GM12878 (cell line): ENCODE data around the gene PCDHGA8. TPM values are rescaled to one million over a fixed set of nuclear protein-coding genes. Genes with fewer than 3 reads are reported as not detected.

Experiments
- ATAC-seq: fragments of 200-7000 bp; cut with Tn5 transposase; 3 replicates; pipeline ENCODE4 v1.9.1; 2020; ENCODE audit warnings: mild to moderate bottlenecking, moderate library complexity
- BruUV-seq: library from RNA; stranded (reverse); fragments of 400-500 nt; replicated peaks from 2 replicates; lab custom pipeline; 2021; lab: Mats Ljungman, UMichigan
- CTCF ChIA-PET: fragments of 300-600 bp; sonication (Branson Sonifier 250); formaldehyde crosslinking; extraction: SDS; loops from one replicate; lab custom pipeline; 2021; ENCODE audit warnings: inconsistent platforms; lab: Yijun Ruan, JAX
- POLR2A ChIA-PET: fragments of 350-600 bp; formaldehyde crosslinking; extraction: SDS; loops from one replicate; lab custom pipeline; 2021; ENCODE audit warnings: inconsistent platforms; lab: Charles Lee
- RAD21 ChIA-PET: fragments of 300-600 bp; sonication (Branson Sonifier 250); formaldehyde crosslinking; loops from one replicate; lab custom pipeline; 2023; ENCODE audit warnings: antibody characterized with exemption; ENCODE audit not compliant: unreplicated experiment; lab: Charles Lee
- SMC1A ChIA-PET: fragments of 300-600 bp; sonication (Branson Sonifier 250); formaldehyde crosslinking; loops from one replicate; lab custom pipeline; 2023; ENCODE audit not compliant: unreplicated experiment, uncharacterized antibody; lab: Charles Lee
- DNase-seq: peaks from one replicate; pipeline ENCODE4 v3.0.0-alpha.2; 2011; ENCODE audit warnings: low read depth, low spot score
- FAIRE-seq: peaks from 3 replicates; lab custom pipeline; 2011; peaks lifted over from hg19 to GRCh38; lab: Jason Lieb, UNC
- H2AFZ ChIP-seq: 2 replicates; pipeline ENCODE4 v1.6.0; 2011; ENCODE audit warnings: low read depth, low read length, control low read depth; ENCODE audit not compliant: control insufficient read depth
- H3K27ac ChIP-seq: 2 replicates; pipeline ENCODE4 v1.5.1; 2011; ENCODE audit warnings: control low read depth; ENCODE audit not compliant: control insufficient read depth, insufficient read depth
- H3K27me3 ChIP-seq, 2 experiments: replicated peaks in 1 of 2; 2 replicates each; pipeline versions ENCODE4 v1.6.0 to v1.6.1; 2011; ENCODE audit warnings: low read length in 1 of 2; ENCODE audit not compliant: control insufficient read depth in 2 of 2, insufficient read depth in 2 of 2
- H3K36me3 ChIP-seq, 2 experiments: 2 replicates each; pipeline ENCODE4 v1.5.1; 2011; ENCODE audit warnings: low read length in 1 of 2; ENCODE audit not compliant: control insufficient read depth in 2 of 2, insufficient read depth in 2 of 2
- H3K4me1 ChIP-seq: 2 replicates; pipeline ENCODE4 v1.6.1; 2011; ENCODE audit warnings: mild to moderate bottlenecking, low read length, moderate library complexity, mixed read lengths; ENCODE audit not compliant: control insufficient read depth, insufficient read depth
- H3K4me2 ChIP-seq: 2 replicates; pipeline ENCODE4 v1.6.0; 2011; ENCODE audit warnings: control low read depth; ENCODE audit not compliant: control insufficient read depth, insufficient read depth
- H3K4me3 ChIP-seq: fragments of 200-600 bp; sonication (generic); 2 replicates; pipeline ENCODE4 v1.5.1; 2016
- H3K79me2 ChIP-seq: 2 replicates; pipeline ENCODE4 v1.6.0; 2011; ENCODE audit warnings: low read length; ENCODE audit not compliant: control insufficient read depth, insufficient read depth
- H3K9ac ChIP-seq: 2 replicates; pipeline ENCODE4 v1.8.0; 2011; ENCODE audit warnings: low read length, control low read depth, mixed read lengths; ENCODE audit not compliant: control insufficient read depth, insufficient read depth
- H3K9me3 ChIP-seq: replicated peaks from 3 replicates; pipeline ENCODE4 v1.5.1; 2011; ENCODE audit warnings: mild to moderate bottlenecking, low read length; ENCODE audit not compliant: control insufficient read depth, insufficient read depth
- H4K20me1 ChIP-seq: 2 replicates; pipeline ENCODE4 v1.6.0; 2011; ENCODE audit not compliant: control insufficient read depth, insufficient read depth
- CREB1 ChIP-seq: IDR thresholded peaks from 2 replicates; pipeline ENCODE4 v1.6.1; 2012; ENCODE audit warnings: low read depth, mild to moderate bottlenecking, inconsistent platforms
- CREM ChIP-seq: IDR thresholded peaks from 2 replicates; pipeline ENCODE4 v1.6.1; 2014; ENCODE audit warnings: antibody characterized with exemption, low read depth
- HCFC1 ChIP-seq: fragments of 150-350 bp; IDR thresholded peaks from 2 replicates; pipeline ENCODE4 v1.6.1; 2014; ENCODE audit warnings: low read length
- IRF5 ChIP-seq: fragments of 450-650 bp; IDR thresholded peaks from 2 replicates; pipeline ENCODE4 v1.6.1; 2017; ENCODE audit warnings: borderline replicate concordance
- KDM1A ChIP-seq: fragments of 200-600 bp; sonication (generic); IDR thresholded peaks from 2 replicates; pipeline ENCODE4 v1.6.1; 2016; ENCODE audit warnings: borderline replicate concordance
- LARP7 ChIP-seq: fragments of 450-650 bp; IDR thresholded peaks from 2 replicates; pipeline ENCODE4 v1.6.1; 2017; ENCODE audit warnings: mild to moderate bottlenecking
- MEF2A ChIP-seq: IDR thresholded peaks from 2 replicates; pipeline ENCODE4 v1.6.1; 2011; ENCODE audit warnings: low read depth, mild to moderate bottlenecking, low read length, moderate library complexity; ENCODE audit not compliant: insufficient read depth
- PBX3 ChIP-seq: IDR thresholded peaks from 2 replicates; pipeline ENCODE4 v1.6.1; 2011; ENCODE audit warnings: mild to moderate bottlenecking, low read depth, low read length, moderate library complexity; ENCODE audit not compliant: insufficient replicate concordance
- TAF1 ChIP-seq: IDR thresholded peaks from 2 replicates; pipeline ENCODE4 v1.6.1; 2011; ENCODE audit warnings: mild to moderate bottlenecking, low read depth, low read length, borderline replicate concordance
- ZNF592 ChIP-seq: fragments of 450-650 bp; IDR thresholded peaks from 2 replicates; pipeline ENCODE4 v1.6.1; 2017; ENCODE audit warnings: mild to moderate bottlenecking, moderate library complexity
- WGBS: methylation state at CpG from one replicate; pipeline ENCODE4 v1.1.6; 2016; ENCODE audit warnings: low lambda C conversion rate; ENCODE audit not compliant: insufficient replicate concordance, insufficient coverage; ENCODE audit errors: missing lambda C conversion rate; 5-methylcytosine and 5-hydroxymethylcytosine counted together
- in situ Hi-C: fragments of 300-500 bp; cut with MboI; formaldehyde crosslinking; loops from 9 replicates; pipeline ENCODE4 v1.14.3; 2018; ENCODE audit warnings: mixed read lengths
- intact Hi-C: fragments of 100-400 bp; cut with micrococcal nuclease; formaldehyde crosslinking; loops from one replicate; pipeline ENCODE4 v1.14.2; 2022; ENCODE audit not compliant: unreplicated experiment
- polyA plus RNA-seq, 11 experiments: library from polyadenylated mRNA; depleted of rRNA in 4 of 11; unstranded in 6 of 11; stranded (reverse) in 5 of 11; fragments of >200 nt; fragmentation: Nextera tagmentation in 4 of 11; fragmentation: Illumina TruSeq in 1 of 11; extraction: Ambion mirVana in 4 of 11; extraction: Trizol in 1 of 11; gene quantifications; 1 replicate in 1 of 11; 2 replicates in 10 of 11; pipeline versions ENCODE4 v1.2.1 to v1.2.3, GENCODE V29; 2011 to 2016; ENCODE audit warnings: inconsistent platforms in 2 of 11, missing spikeins in 2 of 11, low read depth in 1 of 11
- total RNA-seq, 4 experiments: library from RNA; depleted of rRNA in 3 of 4; stranded (reverse); fragments of >200 nt in 3 of 4; fragmentation: Illumina TruSeq in 1 of 4; extraction: Trizol in 1 of 4; gene quantifications; 2 replicates each; pipeline versions ENCODE4 v1.2.1 to v1.2.3, GENCODE V29; 2013 to 2021
- TF ChIP-seq, protein P1 (sequence below): fragments of 450-650 bp; conservative IDR thresholded peaks from 2 replicates; pipeline ENCODE4 v1.6.1; 2017; ENCODE audit warnings: mild to moderate bottlenecking, moderate library complexity
- TF ChIP-seq, protein P2 (sequence below): IDR thresholded peaks from 2 replicates; pipeline ENCODE4 v1.6.1; 2011; ENCODE audit warnings: borderline replicate concordance, low read depth, mild to moderate bottlenecking, moderate library complexity, low read length; ENCODE audit not compliant: insufficient read depth, poor library complexity, severe bottlenecking

Gene PCDHGA8
- total and polyA plus RNA-seq, 10 of the 15 experiments (the other 5 are each of a cell fraction or from before 2014, with no cell fraction given): 0.01 to 0.04 TPM; not detected in 8

DNA sequence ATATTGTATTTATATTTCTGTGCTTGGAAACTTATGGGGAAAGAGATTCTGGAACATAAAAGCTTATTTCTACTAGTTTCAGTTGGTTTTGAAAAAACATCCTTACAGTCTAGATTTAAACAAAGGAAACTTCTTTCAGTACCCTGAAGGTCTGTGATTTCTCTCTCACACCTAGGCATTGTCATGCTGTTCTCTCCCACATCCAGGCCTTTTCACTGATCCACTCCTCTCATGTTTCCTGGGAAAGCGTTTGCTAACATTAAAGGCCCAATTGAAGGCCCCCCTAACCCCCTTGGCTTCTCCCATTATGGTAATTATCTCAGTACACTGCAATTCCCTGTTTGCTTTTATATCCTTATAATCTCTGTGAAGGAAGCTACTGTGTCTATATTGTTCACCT lies 49.7 kb upstream of the PCDHGA8 start:
- Histone ChIP-seq H3K27me3 (no peaks in the 10 kb centered on the region), H3K27ac (no peak overlapping the region), H3K4me2 (no peak overlapping the region), H3K9me3 (peaks cover 2% of the 10 kb centered on the region; the same call in 2 of the 3 replicates), H3K36me3 (no peaks in the 10 kb centered on the region), H2AFZ (no peak overlapping the region), H3K79me2 (no peaks in the 10 kb centered on the region), H3K4me1 (no peaks in the 10 kb centered on the region), H4K20me1 (no peaks in the 10 kb centered on the region), H3K9ac (no peak overlapping the region), H3K4me3 (no peak overlapping the region)
- FAIRE-seq: no peak
- 0% methylated on average over 1 of the region's 1 CpG for WGBS
- intact Hi-C loops (no loop called here), in situ Hi-C loops (no loop called here)
- POLR2A ChIA-PET: interaction anchor here (0.5 kb wide), 1 partner anchor 619 kb away, joined by 4 read pairs; no protein-coding TSS in a partner anchor
- CTCF ChIA-PET: interaction anchor here (0.7 to 1.6 kb wide), 2 partner anchors 22 to 205 kb away, joined by 3 to 5 read pairs; partner anchors contain the start of gene TAF7
- no peak for DNase-seq
- RAD21 ChIA-PET: no interaction called here
- no TSS peak for BruUV-seq
- ATAC-seq: no peak
- SMC1A ChIA-PET: no interaction called here
- TF ChIP-seq CREM: no peak
- TF ChIP-seq CREB1: no peak
- TF ChIP-seq, protein P1, sequence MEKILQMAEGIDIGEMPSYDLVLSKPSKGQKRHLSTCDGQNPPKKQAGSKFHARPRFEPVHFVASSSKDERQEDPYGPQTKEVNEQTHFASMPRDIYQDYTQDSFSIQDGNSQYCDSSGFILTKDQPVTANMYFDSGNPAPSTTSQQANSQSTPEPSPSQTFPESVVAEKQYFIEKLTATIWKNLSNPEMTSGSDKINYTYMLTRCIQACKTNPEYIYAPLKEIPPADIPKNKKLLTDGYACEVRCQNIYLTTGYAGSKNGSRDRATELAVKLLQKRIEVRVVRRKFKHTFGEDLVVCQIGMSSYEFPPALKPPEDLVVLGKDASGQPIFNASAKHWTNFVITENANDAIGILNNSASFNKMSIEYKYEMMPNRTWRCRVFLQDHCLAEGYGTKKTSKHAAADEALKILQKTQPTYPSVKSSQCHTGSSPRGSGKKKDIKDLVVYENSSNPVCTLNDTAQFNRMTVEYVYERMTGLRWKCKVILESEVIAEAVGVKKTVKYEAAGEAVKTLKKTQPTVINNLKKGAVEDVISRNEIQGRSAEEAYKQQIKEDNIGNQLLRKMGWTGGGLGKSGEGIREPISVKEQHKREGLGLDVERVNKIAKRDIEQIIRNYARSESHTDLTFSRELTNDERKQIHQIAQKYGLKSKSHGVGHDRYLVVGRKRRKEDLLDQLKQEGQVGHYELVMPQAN: no peak
- TF ChIP-seq ZNF592: no peak
- no peak for TF ChIP-seq PBX3
- TF ChIP-seq IRF5: no peak
- no peak for TF ChIP-seq HCFC1
- TF ChIP-seq KDM1A: no peak
- TF ChIP-seq MEF2A: no peak
- TF ChIP-seq TAF1: no peak
- no peak for TF ChIP-seq LARP7
- TF ChIP-seq, protein P2, sequence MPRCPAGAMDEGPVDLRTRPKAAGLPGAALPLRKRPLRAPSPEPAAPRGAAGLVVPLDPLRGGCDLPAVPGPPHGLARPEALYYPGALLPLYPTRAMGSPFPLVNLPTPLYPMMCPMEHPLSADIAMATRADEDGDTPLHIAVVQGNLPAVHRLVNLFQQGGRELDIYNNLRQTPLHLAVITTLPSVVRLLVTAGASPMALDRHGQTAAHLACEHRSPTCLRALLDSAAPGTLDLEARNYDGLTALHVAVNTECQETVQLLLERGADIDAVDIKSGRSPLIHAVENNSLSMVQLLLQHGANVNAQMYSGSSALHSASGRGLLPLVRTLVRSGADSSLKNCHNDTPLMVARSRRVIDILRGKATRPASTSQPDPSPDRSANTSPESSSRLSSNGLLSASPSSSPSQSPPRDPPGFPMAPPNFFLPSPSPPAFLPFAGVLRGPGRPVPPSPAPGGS: no peak
